OCI-LY3 (cell line): Measurements from ENCODE around the gene MANEA.

Experiments
- CTCF ChIP-seq: fragments of 200-600, 300-600 bp; sonication (generic); IDR thresholded peaks from 2 replicates; pipeline ENCODE4 v1.5.1; 2014; ENCODE audit warnings: antibody characterized with exemption, low read length, low read depth
- EZH2phosphoT487 ChIP-seq: fragments of 200-600 bp; shearing (Covaris generic); IDR thresholded peaks from 2 replicates; pipeline ENCODE4 v1.6.1; 2018; ENCODE audit warnings: antibody characterized with exemption, mixed run types, low read depth

- TF ChIP-seq CTCF = no peak
- TF ChIP-seq EZH2phosphoT487 = no peak
Measured at GRCh38 chr6:95658886-95659285, 81.6 kb downstream of the MANEA start.
